ENCODE measurements around the gene ETFRF1.

DNA sequence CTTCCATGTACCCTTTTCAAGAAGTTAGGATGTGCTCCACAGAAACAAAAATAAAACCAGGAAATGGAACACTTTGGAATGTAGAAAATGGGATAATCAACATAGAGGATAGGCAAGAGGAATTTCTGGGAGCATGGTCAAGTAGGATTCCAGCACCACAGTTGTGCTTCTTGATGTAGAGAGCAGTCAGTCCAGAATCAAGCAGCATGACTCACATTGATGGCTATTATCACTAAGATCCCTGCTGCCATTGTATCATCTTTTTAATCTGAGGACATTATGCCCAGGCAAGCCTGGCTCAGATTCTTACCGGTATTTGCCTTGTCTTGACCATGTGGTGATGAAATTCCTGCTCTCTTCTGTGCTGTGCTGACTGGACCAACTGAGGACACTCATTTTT is 5.7 kb downstream of the ETFRF1 start:
- TF ChIP-seq, protein P1, sequence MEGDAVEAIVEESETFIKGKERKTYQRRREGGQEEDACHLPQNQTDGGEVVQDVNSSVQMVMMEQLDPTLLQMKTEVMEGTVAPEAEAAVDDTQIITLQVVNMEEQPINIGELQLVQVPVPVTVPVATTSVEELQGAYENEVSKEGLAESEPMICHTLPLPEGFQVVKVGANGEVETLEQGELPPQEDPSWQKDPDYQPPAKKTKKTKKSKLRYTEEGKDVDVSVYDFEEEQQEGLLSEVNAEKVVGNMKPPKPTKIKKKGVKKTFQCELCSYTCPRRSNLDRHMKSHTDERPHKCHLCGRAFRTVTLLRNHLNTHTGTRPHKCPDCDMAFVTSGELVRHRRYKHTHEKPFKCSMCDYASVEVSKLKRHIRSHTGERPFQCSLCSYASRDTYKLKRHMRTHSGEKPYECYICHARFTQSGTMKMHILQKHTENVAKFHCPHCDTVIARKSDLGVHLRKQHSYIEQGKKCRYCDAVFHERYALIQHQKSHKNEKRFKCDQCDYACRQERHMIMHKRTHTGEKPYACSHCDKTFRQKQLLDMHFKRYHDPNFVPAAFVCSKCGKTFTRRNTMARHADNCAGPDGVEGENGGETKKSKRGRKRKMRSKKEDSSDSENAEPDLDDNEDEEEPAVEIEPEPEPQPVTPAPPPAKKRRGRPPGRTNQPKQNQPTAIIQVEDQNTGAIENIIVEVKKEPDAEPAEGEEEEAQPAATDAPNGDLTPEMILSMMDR (IDR thresholded peaks at IDR 0.05; ENCODE audit: poor library complexity): no peak
- TF ChIP-seq EZH2 (IDR thresholded peaks at IDR 0.05; ENCODE audit: borderline replicate concordance): no peak
- TF ChIP-seq EZH2phosphoT487 (IDR thresholded peaks at IDR 0.05; ENCODE audit: low read depth, severe bottlenecking, unreplicated experiment): no peak

All from hepatocyte (in vitro differentiated cells).